Articular chondrocyte of knee joint (primary cell): ENCODE measurements around the gene OR10A2. TPM values are rescaled to one million over a fixed set of nuclear protein-coding genes. Genes with fewer than 3 reads are reported as not detected.

Source experiments
- total RNA-seq: library from RNA; depleted of rRNA; stranded (reverse); fragments of >200 nt; gene quantifications from 2 replicates; pipeline ENCODE4 v1.2.3, GENCODE V29; 2012

OR10A2 gene
- not detected in 2 replicates for total RNA-seq

GRCh38 chr11:6862961-6863360 lies at the start of gene OR10A2:
OR10A2 (plus strand) TSS chr11:6863057; CDS start chr11:6869755, 6,698 bp downstream.

GRCh38 chr11:6845383-6845782 lies 17.5 kb upstream of the OR10A2 start, which contains the start of gene OR10A5:
OR10A5 (plus strand) TSS chr11:6845683; CDS start chr11:6845683, 0 bp downstream.

GRCh38 chr11:6876325-6876724 lies 13.5 kb downstream of the OR10A2 start, which contains the start of gene OR10A4:
OR10A4 (plus strand) TSS chr11:6876625; CDS start chr11:6876648, 23 bp downstream.

GRCh38 chr11:6892400-6892799 lies 29.5 kb downstream of the OR10A2 start, which contains the start of gene OR2D2:
OR2D2 (minus strand) TSS chr11:6892500; CDS start chr11:6892500, 0 bp downstream.

GRCh38 chr11:6920702-6921101 lies 57.8 kb downstream of the OR10A2 start, which contains the start of gene OR2D3:
OR2D3 (plus strand) TSS chr11:6921002; CDS start chr11:6921002, 0 bp downstream.

Other genes with a start within 250 kb of the OR10A2 start
- 68.5 and 100 TPM in 2 replicates for gene TPP1, start 243.6 kb upstream of the OR10A2 start, total RNA-seq
- gene DCHS1, start 207.2 kb upstream of the OR10A2 start, total RNA-seq = 13.7 and 17.4 TPM in 2 replicates
- gene MRPL17, start 179.7 kb upstream of the OR10A2 start, total RNA-seq = 27.3 and 32.3 TPM in 2 replicates
- gene OR2AG2, start 91.1 kb upstream of the OR10A2 start, total RNA-seq = 0.39 and 0.43 TPM in 2 replicates
- under 0.01 TPM in 1 of 2 replicates, not detected in the other for gene OR2AG1, start 80.0 kb upstream of the OR10A2 start, total RNA-seq
- gene OR6A2, start 63.4 kb upstream of the OR10A2 start, total RNA-seq = 0.52 and 0.76 TPM in 2 replicates
- gene OR10A5, start 17.4 kb upstream of the OR10A2 start, total RNA-seq = not detected in 2 replicates
- not detected in 2 replicates for gene OR10A4, start 13.6 kb downstream of the OR10A2 start, total RNA-seq
- 0.78 and 1.2 TPM in 2 replicates for gene OR2D2, start 29.4 kb downstream of the OR10A2 start, total RNA-seq
- not detected in 2 replicates for gene OR2D3, start 57.9 kb downstream of the OR10A2 start, total RNA-seq
- 3.4 and 3.9 TPM in 2 replicates for gene ZNF215, start 63.4 kb downstream of the OR10A2 start, total RNA-seq
- gene ZNF214, start 157.3 kb downstream of the OR10A2 start, total RNA-seq = 6.8 and 9.1 TPM in 2 replicates
- 0.13 and 0.22 TPM in 2 replicates for gene NLRP14, start 157.4 kb downstream of the OR10A2 start, total RNA-seq
- not detected in 2 replicates for gene RBMXL2, start 225.9 kb downstream of the OR10A2 start, total RNA-seq